Mammary epithelial cell (primary cell): ENCODE data around the gene MAGEF1.

ENCODE experiments used
- CTCF ChIP-seq, 2 donors: IDR thresholded peaks in 1 of 2; conservative IDR thresholded peaks in 1 of 2; 2 replicates each; pipeline ENCODE4 v1.5.1; 2011 to 2012; ENCODE audit warnings: inconsistent platforms in 2 of 2, low read length in 2 of 2, mild to moderate bottlenecking in 2 of 2, control low read depth in 1 of 2, low read depth in 1 of 2; ENCODE audit not compliant: insufficient read depth in 1 of 2; ENCODE audit errors: extremely low read depth in 1 of 2
- EZH2 ChIP-seq: IDR thresholded peaks from 2 replicates; pipeline ENCODE4 v1.6.1; 2012; ENCODE audit warnings: low read length, inconsistent platforms, borderline replicate concordance

- peak; percentile 74 to 93 for TF ChIP-seq CTCF (conservative IDR thresholded peaks at IDR 0.05 in 1 of 2, IDR thresholded peaks at IDR 0.05 in 1 of 2; ENCODE audit: extremely low read depth in 1 of 2, insufficient read depth in 1 of 2, low read depth in 1 of 2, low read length in 2 of 2)
- TF ChIP-seq EZH2, result no peak
These were observed 36.6 kb upstream of the MAGEF1 start for GRCh38 chr3:184748219-184749135.
